ENCODE measurements around the gene RBM15. TPM values are rescaled to one million over a fixed set of nuclear protein-coding genes. Genes with fewer than 3 reads are reported as not detected.

Gene RBM15
- polyA plus RNA-seq, 5 donors, result 7.5 to 13.2 (median 11.0) TPM

- DNase-seq, result no peak
These were observed 8.2 kb downstream of the RBM15 start for GRCh38 chr1:110347182-110347893.

- no peak for DNase-seq
These were observed 8.9 kb downstream of the RBM15 start for GRCh38 chr1:110348050-110348449.

GRCh38 chr1:110348771-110349170 lies 9.6 kb downstream of the RBM15 start:
- DNase-seq, result no peak

GRCh38 chr1:110350360-110350759 lies 11.2 kb downstream of the RBM15 start:
- DNase-seq, result no peak

- no peak for DNase-seq
These were observed 16.1 kb downstream of the RBM15 start for GRCh38 chr1:110355321-110355720.

GRCh38 chr1:110356379-110356778 lies 17.2 kb downstream of the RBM15 start:
- DNase-seq, result no peak

GRCh38 chr1:110360431-110360830 lies 21.3 kb downstream of the RBM15 start:
- DNase-seq, result no peak

- no peak for DNase-seq
These were observed 22.7 kb downstream of the RBM15 start for GRCh38 chr1:110361856-110362255.

- no peak for DNase-seq
These were observed 25.0 kb downstream of the RBM15 start for GRCh38 chr1:110364221-110364620.

- no peak for DNase-seq
These were observed 31.6 kb downstream of the RBM15 start for GRCh38 chr1:110370827-110371226.

GRCh38 chr1:110375490-110375889 lies 36.3 kb downstream of the RBM15 start:
- no peak for DNase-seq

- no peak for DNase-seq
These were observed 41.6 kb downstream of the RBM15 start for GRCh38 chr1:110380672-110381283.

GRCh38 chr1:110383251-110383990 lies 44.2 kb downstream of the RBM15 start:
- no peak for DNase-seq

- DNase-seq, result no peak
These were observed 45.6 kb downstream of the RBM15 start for GRCh38 chr1:110384581-110385321.

- DNase-seq, result no peak
These were observed 46.2 kb downstream of the RBM15 start for GRCh38 chr1:110385369-110385768.

GRCh38 chr1:110387048-110387754 lies 48.0 kb downstream of the RBM15 start:
- DNase-seq, result no peak

- DNase-seq, result no peak
These were observed 50.9 kb downstream of the RBM15 start for GRCh38 chr1:110390096-110390495.

GRCh38 chr1:110390692-110391245 lies 51.6 kb downstream of the RBM15 start, which contains the start of gene SLC16A4:
TSS of gene SLC16A4 (minus strand) at chr1:110391026. CDS start at chr1:110389323, 1,703 bp downstream.
- DNase-seq, result no peak

- no peak for DNase-seq
These were observed 54.1 kb downstream of the RBM15 start for GRCh38 chr1:110393286-110393685.

GRCh38 chr1:110393691-110394492 lies 54.7 kb downstream of the RBM15 start:
- no peak for DNase-seq

Data from right lung (tissue), 5 donors.